GM06990 (cell line): Measurements from ENCODE around the gene ZNF791.

ENCODE experiments used
- DNase-seq: peaks from one replicate; pipeline ENCODE4 v3.0.0-alpha.2; 2011; ENCODE audit not compliant: insufficient read length; ENCODE audit errors: extremely low read depth
- H3K27me3 ChIP-seq: replicated peaks from 2 replicates; pipeline ENCODE4 v1.6.0; 2011; ENCODE audit warnings: low read length; ENCODE audit not compliant: control insufficient read depth, insufficient read depth
- H3K36me3 ChIP-seq: 2 replicates; pipeline ENCODE4 v1.5.1; 2011; ENCODE audit warnings: low read length; ENCODE audit not compliant: control insufficient read depth, insufficient read depth
- H3K4me3 ChIP-seq: replicated peaks from 2 replicates; pipeline ENCODE4 v1.5.1; 2011; ENCODE audit warnings: low read depth, mild to moderate bottlenecking, control low read depth, low read length
- TF ChIP-seq, protein P1 (sequence below): IDR thresholded peaks from 2 replicates; pipeline ENCODE4 v1.5.1; 2011; ENCODE audit warnings: low read length, control low read depth, mild to moderate bottlenecking, inconsistent platforms; ENCODE audit not compliant: insufficient read depth, poor library complexity, severe bottlenecking

The ZNF791 gene

DNA sequence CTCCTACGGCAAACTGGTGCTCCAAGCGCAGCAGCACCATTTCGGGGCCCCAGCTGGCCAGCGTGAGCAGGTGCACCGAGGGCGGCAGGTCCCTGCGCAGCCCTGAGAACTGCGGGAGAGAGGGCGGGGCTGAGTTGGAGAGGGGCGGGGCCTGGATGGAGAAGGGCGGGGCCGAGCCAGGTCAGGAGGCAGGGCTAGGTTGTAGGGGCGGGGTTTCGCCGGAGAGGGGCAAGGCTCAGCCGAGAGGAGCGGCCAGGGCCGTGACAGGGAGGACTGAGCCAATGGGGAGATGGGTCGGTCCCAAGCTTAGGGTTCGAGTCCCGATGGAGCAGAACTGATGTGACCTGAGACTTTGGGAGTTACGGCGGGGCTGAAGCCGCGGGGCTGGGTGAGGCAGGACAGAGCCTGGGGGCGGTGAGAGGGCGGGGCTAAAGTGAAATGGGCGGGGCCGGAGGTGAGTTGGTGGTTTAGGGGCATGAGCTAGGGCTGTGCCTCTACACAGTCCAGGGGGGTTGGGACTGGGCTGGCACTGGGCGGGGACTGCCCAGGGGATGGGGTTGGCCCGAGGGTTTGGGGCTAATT is 36.9 kb downstream of the ZNF791 start:
- DNase-seq = no peak
- TF ChIP-seq, protein P1, sequence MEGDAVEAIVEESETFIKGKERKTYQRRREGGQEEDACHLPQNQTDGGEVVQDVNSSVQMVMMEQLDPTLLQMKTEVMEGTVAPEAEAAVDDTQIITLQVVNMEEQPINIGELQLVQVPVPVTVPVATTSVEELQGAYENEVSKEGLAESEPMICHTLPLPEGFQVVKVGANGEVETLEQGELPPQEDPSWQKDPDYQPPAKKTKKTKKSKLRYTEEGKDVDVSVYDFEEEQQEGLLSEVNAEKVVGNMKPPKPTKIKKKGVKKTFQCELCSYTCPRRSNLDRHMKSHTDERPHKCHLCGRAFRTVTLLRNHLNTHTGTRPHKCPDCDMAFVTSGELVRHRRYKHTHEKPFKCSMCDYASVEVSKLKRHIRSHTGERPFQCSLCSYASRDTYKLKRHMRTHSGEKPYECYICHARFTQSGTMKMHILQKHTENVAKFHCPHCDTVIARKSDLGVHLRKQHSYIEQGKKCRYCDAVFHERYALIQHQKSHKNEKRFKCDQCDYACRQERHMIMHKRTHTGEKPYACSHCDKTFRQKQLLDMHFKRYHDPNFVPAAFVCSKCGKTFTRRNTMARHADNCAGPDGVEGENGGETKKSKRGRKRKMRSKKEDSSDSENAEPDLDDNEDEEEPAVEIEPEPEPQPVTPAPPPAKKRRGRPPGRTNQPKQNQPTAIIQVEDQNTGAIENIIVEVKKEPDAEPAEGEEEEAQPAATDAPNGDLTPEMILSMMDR = no peak
- H3K36me3 ChIP-seq = peaks cover 26% of the 10 kb centered on the region
- H3K27me3 ChIP-seq = no peaks in the 10 kb centered on the region
- H3K4me3 ChIP-seq = no peak overlapping the region

GRCh38 chr19:12648088-12648487 is 37.4 kb downstream of the ZNF791 start:
- H3K36me3 ChIP-seq = peaks cover 26% of the 10 kb centered on the region
- no peak for DNase-seq
- TF ChIP-seq, protein P1 = no peak
- H3K4me3 ChIP-seq = no peak overlapping the region
- no peaks in the 10 kb centered on the region for H3K27me3 ChIP-seq

DNA sequence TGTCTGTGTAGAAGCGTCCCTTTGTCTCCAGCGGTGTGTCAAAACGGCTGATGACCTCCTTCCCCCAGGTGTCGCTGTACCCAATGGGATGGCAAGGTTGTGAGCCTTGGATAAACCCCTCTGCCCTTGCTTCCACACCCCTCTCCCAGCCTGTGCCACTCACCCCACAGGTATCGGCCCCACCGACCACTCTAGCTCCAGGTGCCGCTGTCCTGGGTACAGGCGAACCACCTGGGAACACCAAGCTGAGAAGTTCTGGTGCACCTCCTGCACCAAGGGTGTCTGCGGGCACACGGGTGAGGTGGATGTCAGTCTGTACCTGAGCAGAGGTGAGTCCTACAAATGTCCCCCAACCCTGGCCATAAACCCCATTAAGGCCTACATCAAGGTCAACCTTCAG is 39.2 kb downstream of the ZNF791 start:
- Histone ChIP-seq H3K4me3 (no peak overlapping the region), H3K36me3 (peaks cover 31% of the 10 kb centered on the region), H3K27me3 (no peaks in the 10 kb centered on the region)
- TF ChIP-seq, protein P1 = no peak
- DNase-seq = no peak

GRCh38 chr19:12652219-12652618 is 41.5 kb downstream of the ZNF791 start:
- DNase-seq = no peak
- Histone ChIP-seq H3K4me3 (no peak overlapping the region), H3K36me3 (peaks cover 36% of the 10 kb centered on the region), H3K27me3 (no peaks in the 10 kb centered on the region)
- TF ChIP-seq, protein P1 = no peak

DNA sequence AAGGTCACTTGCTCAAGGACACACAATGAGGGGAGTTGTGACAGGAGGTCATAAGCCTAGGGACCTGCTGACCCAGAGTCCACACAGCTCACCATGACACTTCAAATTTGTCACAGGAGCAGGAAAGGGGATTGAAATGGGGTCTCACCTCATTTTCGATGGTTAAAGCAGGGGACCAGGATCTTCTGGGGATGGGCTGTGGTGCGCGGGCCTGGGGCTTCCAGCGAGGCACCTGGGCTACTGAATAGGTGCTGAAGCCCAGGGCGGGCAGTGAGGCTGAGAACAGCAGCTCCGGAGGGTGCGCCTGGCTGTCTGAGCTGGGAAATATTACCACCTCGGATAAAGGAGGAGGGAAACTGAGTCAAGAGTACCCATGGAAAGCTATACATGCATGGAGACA is 44.8 kb downstream of the ZNF791 start:
- TF ChIP-seq, protein P1 = no peak
- H3K4me3 ChIP-seq = no peak overlapping the region
- H3K36me3 ChIP-seq = peaks cover 36% of the 10 kb centered on the region
- no peaks in the 10 kb centered on the region for H3K27me3 ChIP-seq
- DNase-seq = no peak
